NT2/D1 (cell line): ENCODE data around the gene PHF1.

ENCODE experiments used
- SUZ12 ChIP-seq: IDR thresholded peaks from 2 replicates; pipeline ENCODE4 v1.6.1; 2011; ENCODE audit not compliant: insufficient read length, insufficient read depth; ENCODE audit errors: extremely low read depth
- ZNF274 ChIP-seq: IDR thresholded peaks from 2 replicates; pipeline ENCODE4 v1.6.1; 2011; ENCODE audit warnings: mild to moderate bottlenecking, low read depth, low read length

DNA sequence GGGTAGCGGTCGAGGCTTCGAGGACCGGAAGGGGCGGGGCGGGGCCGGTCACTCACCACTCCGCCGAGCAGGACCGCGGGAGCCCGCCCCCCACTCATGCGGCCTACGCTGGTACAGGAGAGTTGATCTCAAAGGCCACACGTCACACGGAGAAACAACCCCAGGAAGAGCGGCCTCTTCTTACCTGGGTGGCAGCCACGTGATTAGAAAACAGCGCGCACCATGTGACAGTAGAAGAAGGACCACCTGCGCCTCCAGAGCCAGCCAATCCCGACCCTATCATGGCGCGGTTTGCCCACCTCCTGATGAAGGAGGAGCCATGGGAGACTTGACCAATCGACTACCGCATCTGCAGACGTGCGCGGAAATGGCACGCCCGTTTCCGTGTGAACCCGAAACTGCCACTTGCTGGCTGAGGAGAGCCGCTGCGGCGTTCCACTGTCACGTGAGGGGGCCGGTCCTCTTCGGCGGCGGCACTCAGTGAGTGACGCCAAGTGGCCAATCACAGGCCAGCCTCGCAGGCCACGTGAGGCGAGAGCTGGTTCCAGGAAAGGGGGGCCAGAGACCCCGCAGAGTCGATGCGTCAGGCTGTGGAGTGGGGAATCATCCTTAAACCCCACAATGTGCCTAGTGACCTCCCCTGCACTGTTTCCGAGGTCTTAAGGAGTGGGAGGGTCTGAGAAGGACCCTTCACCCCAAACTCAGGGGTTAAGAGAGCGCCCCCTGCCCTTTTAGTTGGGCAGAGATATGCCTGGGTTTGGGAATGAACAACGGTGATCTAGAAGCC is 7.3 kb downstream of the PHF1 start, which contains the start of gene CUTA:
- TF ChIP-seq ZNF274 = no peak
- TF ChIP-seq SUZ12 = no peak
